OCI-LY1 (cell line): ENCODE data around the gene FMR1.

Experiments
- H2AFZ ChIP-seq: fragments of 200-600 bp; sonication (generic), shearing (Covaris generic); 2 replicates; pipeline ENCODE4 v1.6.0; 2014; ENCODE audit warnings: antibody characterized with exemption, mild to moderate bottlenecking, low read length
- H3F3A ChIP-seq: fragments of 200-600 bp; sonication (generic), shearing (Covaris generic); 2 replicates; pipeline ENCODE4 v1.6.0; 2014; ENCODE audit warnings: mild to moderate bottlenecking, antibody characterized with exemption, low read length, moderate library complexity; ENCODE audit not compliant: insufficient read depth
- H3K27ac ChIP-seq: fragments of 200-600 bp; sonication (generic); 2 replicates; pipeline ENCODE4 v1.5.1; 2014; ENCODE audit warnings: low read length, mixed run types, mild to moderate bottlenecking, low read depth; ENCODE audit not compliant: poor library complexity, severe bottlenecking
- H3K27me3 ChIP-seq: fragments of 200-600 bp; sonication (generic); 2 replicates; pipeline ENCODE4 v1.6.0; 2014; ENCODE audit warnings: antibody characterized with exemption, mild to moderate bottlenecking, low read length, moderate library complexity; ENCODE audit not compliant: insufficient read depth
- H3K36me3 ChIP-seq: fragments of 200-600 bp; sonication (generic); 2 replicates; pipeline ENCODE4 v1.6.1; 2014; ENCODE audit warnings: mild to moderate bottlenecking, antibody characterized with exemption, low read length, moderate library complexity, mixed read lengths; ENCODE audit not compliant: insufficient read depth
- H3K4me1 ChIP-seq: fragments of 200-600 bp; sonication (generic); 2 replicates; pipeline ENCODE4 v1.5.1; 2014; ENCODE audit warnings: mild to moderate bottlenecking, low read length, moderate library complexity; ENCODE audit not compliant: insufficient read depth, severe bottlenecking
- H3K4me2 ChIP-seq: fragments of 200-600 bp; sonication (generic), shearing (Covaris generic); 2 replicates; pipeline ENCODE4 v1.6.1; 2014; ENCODE audit warnings: low read length
- H3K4me3 ChIP-seq: fragments of 200-600 bp; sonication (generic); 2 replicates; pipeline ENCODE4 v1.5.1; 2014; ENCODE audit warnings: low read length, low read depth, mild to moderate bottlenecking, mixed read lengths; ENCODE audit not compliant: poor library complexity, severe bottlenecking
- H3K79me2 ChIP-seq: fragments of 200-600 bp; shearing (Covaris generic); 2 replicates; pipeline ENCODE4 v1.6.1; 2016; ENCODE audit warnings: mixed run types, low read length, mixed read lengths; ENCODE audit not compliant: insufficient read depth
- H3K9ac ChIP-seq: fragments of 200-600 bp; sonication (generic), shearing (Covaris generic); 2 replicates; pipeline ENCODE4 v1.6.1; 2014; ENCODE audit warnings: mild to moderate bottlenecking, low read length, mixed read lengths
- H3K9me2 ChIP-seq: fragments of 200-600 bp; sonication (generic), shearing (Covaris generic); 2 replicates; pipeline ENCODE4 v1.6.1; 2014; ENCODE audit warnings: low read depth, mild to moderate bottlenecking, low read length, mixed read lengths
- H3K9me3 ChIP-seq: fragments of 200-600 bp; shearing (Covaris generic); 2 replicates; pipeline ENCODE4 v1.6.1; 2014; ENCODE audit warnings: low read length, mixed read lengths
- H4K20me1 ChIP-seq: fragments of 200-600 bp; sonication (generic), shearing (Covaris generic); 2 replicates; pipeline ENCODE4 v1.6.0; 2016; ENCODE audit warnings: mild to moderate bottlenecking, low read length; ENCODE audit not compliant: insufficient read depth
- EZH2 ChIP-seq: fragments of 200-600 bp; sonication (generic), shearing (Covaris generic); IDR thresholded peaks from 2 replicates; pipeline ENCODE4 v1.8.0; 2017; ENCODE audit warnings: borderline replicate concordance, mixed run types, mild to moderate bottlenecking, antibody characterized with exemption, low read length, moderate library complexity, mixed read lengths
- TF ChIP-seq, protein P1 (sequence below): fragments of 200-600 bp; sonication (generic), shearing (Covaris generic); IDR thresholded peaks from 2 replicates; pipeline ENCODE4 v1.5.1; 2017; ENCODE audit warnings: mild to moderate bottlenecking, antibody characterized with exemption, low read length, moderate library complexity, mixed read lengths

The FMR1 gene

DNA sequence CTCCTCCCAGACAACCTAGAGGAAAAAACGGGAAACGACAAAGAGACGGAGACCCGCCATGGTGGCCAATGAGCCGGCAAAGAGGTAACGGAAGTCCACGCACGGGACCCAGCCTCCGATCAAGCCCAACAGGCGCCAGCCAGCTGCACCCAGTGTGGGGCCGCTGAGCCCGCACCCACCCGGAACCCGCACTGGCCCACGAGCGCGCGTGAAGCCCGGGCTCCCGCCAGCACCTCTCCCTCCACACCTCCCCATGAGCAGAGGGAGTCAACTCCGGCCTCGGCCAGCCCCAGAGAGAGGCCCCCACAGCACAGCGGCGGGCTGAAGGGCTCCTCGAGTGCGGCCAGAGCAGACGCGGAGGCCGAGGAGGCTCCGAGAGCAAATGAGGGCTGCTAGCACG is 14.6 kb upstream of the FMR1 start:
- no peak overlapping the region for H3K9ac ChIP-seq
- H3K4me3 ChIP-seq: no peak overlapping the region
- H3F3A ChIP-seq: no peaks in the 10 kb centered on the region
- H3K4me1 ChIP-seq: peaks cover 11% of the 10 kb centered on the region
- no peaks in the 10 kb centered on the region for H3K79me2 ChIP-seq
- H3K4me2 ChIP-seq: no peak overlapping the region
- no peaks in the 10 kb centered on the region for H3K27me3 ChIP-seq
- no peaks in the 10 kb centered on the region for H3K36me3 ChIP-seq
- H3K9me2 ChIP-seq: no peaks in the 10 kb centered on the region
- no peaks in the 10 kb centered on the region for H4K20me1 ChIP-seq
- H2AFZ ChIP-seq: no peak overlapping the region
- TF ChIP-seq, protein P1, sequence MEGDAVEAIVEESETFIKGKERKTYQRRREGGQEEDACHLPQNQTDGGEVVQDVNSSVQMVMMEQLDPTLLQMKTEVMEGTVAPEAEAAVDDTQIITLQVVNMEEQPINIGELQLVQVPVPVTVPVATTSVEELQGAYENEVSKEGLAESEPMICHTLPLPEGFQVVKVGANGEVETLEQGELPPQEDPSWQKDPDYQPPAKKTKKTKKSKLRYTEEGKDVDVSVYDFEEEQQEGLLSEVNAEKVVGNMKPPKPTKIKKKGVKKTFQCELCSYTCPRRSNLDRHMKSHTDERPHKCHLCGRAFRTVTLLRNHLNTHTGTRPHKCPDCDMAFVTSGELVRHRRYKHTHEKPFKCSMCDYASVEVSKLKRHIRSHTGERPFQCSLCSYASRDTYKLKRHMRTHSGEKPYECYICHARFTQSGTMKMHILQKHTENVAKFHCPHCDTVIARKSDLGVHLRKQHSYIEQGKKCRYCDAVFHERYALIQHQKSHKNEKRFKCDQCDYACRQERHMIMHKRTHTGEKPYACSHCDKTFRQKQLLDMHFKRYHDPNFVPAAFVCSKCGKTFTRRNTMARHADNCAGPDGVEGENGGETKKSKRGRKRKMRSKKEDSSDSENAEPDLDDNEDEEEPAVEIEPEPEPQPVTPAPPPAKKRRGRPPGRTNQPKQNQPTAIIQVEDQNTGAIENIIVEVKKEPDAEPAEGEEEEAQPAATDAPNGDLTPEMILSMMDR: no peak
- TF ChIP-seq EZH2: no peak
- no peaks in the 10 kb centered on the region for H3K9me3 ChIP-seq
- H3K27ac ChIP-seq: no peak overlapping the region

DNA sequence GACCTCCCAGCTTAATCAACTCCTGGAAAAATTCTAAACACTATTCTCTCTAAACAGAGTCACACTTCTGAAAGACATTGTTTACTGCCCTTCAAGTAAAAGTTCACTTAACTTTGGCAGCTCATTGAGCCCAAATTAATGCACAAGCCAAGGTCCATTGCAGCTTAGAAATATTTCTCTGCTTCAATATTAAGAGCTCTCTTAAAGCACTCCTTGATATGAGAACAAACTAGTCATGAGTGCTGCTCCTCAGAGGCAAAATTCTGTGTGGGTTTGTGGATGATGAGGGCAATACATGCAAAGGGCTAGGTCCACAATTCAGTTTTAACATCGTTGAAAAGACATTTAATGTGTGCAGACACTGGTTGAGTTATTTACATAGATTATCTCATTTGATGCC is 12.8 kb upstream of the FMR1 start:
- Histone ChIP-seq H3K9ac (no peak overlapping the region), H3K4me2 (no peak overlapping the region), H4K20me1 (no peaks in the 10 kb centered on the region), H3K27ac (no peak overlapping the region), H3K4me3 (no peak overlapping the region), H3K36me3 (no peaks in the 10 kb centered on the region), H3K79me2 (no peaks in the 10 kb centered on the region), H3K4me1 (peaks cover 8% of the 10 kb centered on the region), H3K9me3 (no peaks in the 10 kb centered on the region), H3F3A (no peaks in the 10 kb centered on the region), H3K27me3 (no peaks in the 10 kb centered on the region), H3K9me2 (no peaks in the 10 kb centered on the region), H2AFZ (no peak overlapping the region)
- TF ChIP-seq, protein P1: no peak
- no peak for TF ChIP-seq EZH2

DNA sequence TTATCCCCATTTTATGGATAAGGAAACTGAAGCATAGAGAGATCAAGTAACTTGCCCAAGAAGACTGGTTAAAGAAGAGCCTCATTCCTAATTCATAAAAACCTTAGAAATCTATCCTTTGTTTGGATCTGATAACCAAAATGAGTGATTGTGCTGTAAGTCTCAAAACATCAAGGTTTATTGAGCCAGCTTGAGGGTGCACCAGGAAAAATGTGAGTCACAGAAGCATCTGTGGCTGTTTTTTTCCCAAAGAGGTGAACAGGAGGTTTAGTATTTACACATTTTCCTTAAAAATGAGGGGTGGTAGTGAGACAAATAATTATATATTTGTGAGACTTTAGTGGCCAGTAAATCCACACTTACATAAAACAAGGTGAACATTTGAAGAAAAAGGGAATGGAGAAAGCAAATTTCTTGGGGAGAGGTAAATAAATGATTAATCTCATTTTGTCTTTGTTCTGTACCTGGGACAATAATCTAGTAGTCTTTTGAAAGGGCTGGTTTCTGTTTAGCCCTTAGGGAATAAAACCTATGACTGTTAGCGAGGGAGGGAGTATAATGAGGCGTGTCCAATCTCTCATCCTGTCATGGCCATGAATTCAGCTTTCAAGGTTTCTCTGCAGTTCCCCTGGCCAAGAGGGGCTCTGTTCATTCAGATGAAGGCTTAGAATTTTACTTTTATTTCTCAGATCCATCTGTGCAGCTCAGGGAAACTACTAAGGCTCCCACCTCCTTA is 12.2 kb upstream of the FMR1 start:
- H3K4me2 ChIP-seq: no peak overlapping the region
- H3K4me1 ChIP-seq: peaks cover 2% of the 10 kb centered on the region
- no peaks in the 10 kb centered on the region for H3F3A ChIP-seq
- H3K9me2 ChIP-seq: no peaks in the 10 kb centered on the region
- H3K79me2 ChIP-seq: no peaks in the 10 kb centered on the region
- H3K9me3 ChIP-seq: no peaks in the 10 kb centered on the region
- no peak overlapping the region for H3K27ac ChIP-seq
- H3K36me3 ChIP-seq: no peaks in the 10 kb centered on the region
- H4K20me1 ChIP-seq: no peaks in the 10 kb centered on the region
- H3K9ac ChIP-seq: no peak overlapping the region
- no peak overlapping the region for H2AFZ ChIP-seq
- no peak overlapping the region for H3K4me3 ChIP-seq
- no peaks in the 10 kb centered on the region for H3K27me3 ChIP-seq
- TF ChIP-seq, protein P1: no peak
- TF ChIP-seq EZH2: no peak
